GM21576 (cell line): ENCODE results near the gene ASPRV1.
"Not testable (repeated sequence)": the region's sequence is repeated elsewhere in the genome, so short reads cannot be mapped to it uniquely, and the experiment has no call there.

Experiments used
- ATAC-seq: cut with Tn5 transposase; IDR thresholded peaks from one replicate; pipeline ENCODE4 v1.9.1; 2021; ENCODE audit warnings: mild to moderate bottlenecking, moderate library complexity; ENCODE audit not compliant: unreplicated experiment

The ASPRV1 gene

GRCh38 chr2:69962986-69963730 lies 1.7 kb upstream of the ASPRV1 start:
- ATAC-seq = no peak

GRCh38 chr2:69960821-69961220 lies 610 bp downstream of the ASPRV1 start:
- ATAC-seq = no peak

- no peak for ATAC-seq
Measured at GRCh38 chr2:69959425-69959824, 2.0 kb downstream of the ASPRV1 start.

GRCh38 chr2:69958480-69958879 lies 3.0 kb downstream of the ASPRV1 start:
- no peak for ATAC-seq

GRCh38 chr2:69957965-69958364 lies 3.5 kb downstream of the ASPRV1 start:
- ATAC-seq = no peak

- no peak for ATAC-seq
Measured at GRCh38 chr2:69956475-69956979, 4.9 kb downstream of the ASPRV1 start.

GRCh38 chr2:69955029-69955428 lies 6.4 kb downstream of the ASPRV1 start:
- ATAC-seq = no peak

GRCh38 chr2:69954084-69954483 lies 7.3 kb downstream of the ASPRV1 start:
- no peak for ATAC-seq

GRCh38 chr2:69952336-69953115 lies 8.9 kb downstream of the ASPRV1 start:
- ATAC-seq = no peak

- not testable (repeated sequence) for ATAC-seq
Measured at GRCh38 chr2:69950671-69951070, 10.8 kb downstream of the ASPRV1 start.

GRCh38 chr2:69950241-69950640 lies 11.2 kb downstream of the ASPRV1 start:
- no peak for ATAC-seq

- no peak for ATAC-seq
Measured at GRCh38 chr2:69948963-69949645, 12.3 kb downstream of the ASPRV1 start.

GRCh38 chr2:69948032-69948962 lies 13.1 kb downstream of the ASPRV1 start:
- no peak for ATAC-seq

GRCh38 chr2:69947325-69947931 lies 14.0 kb downstream of the ASPRV1 start:
- no peak for ATAC-seq

- ATAC-seq = no peak
Measured at GRCh38 chr2:69946351-69947324, 14.8 kb downstream of the ASPRV1 start.

- no peak for ATAC-seq
Measured at GRCh38 chr2:69945941-69946340, 15.5 kb downstream of the ASPRV1 start.

GRCh38 chr2:69945441-69945840 lies 16.0 kb downstream of the ASPRV1 start:
- ATAC-seq = no peak

- ATAC-seq = no peak
Measured at GRCh38 chr2:69944756-69945155, 16.7 kb downstream of the ASPRV1 start.
